Measurements from ENCODE around the gene PLCD3. TPM values are rescaled to one million over a fixed set of nuclear protein-coding genes. Genes with fewer than 3 reads are reported as not detected.

PLCD3 gene
- total and polyA plus RNA-seq, 2 of the 13 experiments (the other 11 are each of a cell fraction or from before 2014, with no cell fraction given): 11.3 to 39.1 TPM

GRCh38 chr17:45147581-45148182 is 15.4 kb upstream of the PLCD3 start (continued):
- 0 out of 2 replicates have a peak, but pooled peaks have one; percentile 23 for TF ChIP-seq SOX13 (IDR thresholded peaks at IDR 0.05)
- peak in 1 of 2 experiments; percentile 45; a peak in 1 of 4 replicates for TF ChIP-seq SOX13 (CRISPR knock-in tag; conservative IDR thresholded peaks at IDR 0.05 in 1 of 2, IDR thresholded peaks at IDR 0.05 in 1 of 2)
- TF ChIP-seq PAX8 (CRISPR knock-in tag; IDR thresholded peaks at IDR 0.05; ENCODE audit: borderline replicate concordance): no peak; the same call in 1 of the 2 replicates
- peak; percentile 17; the same call in 1 of the 2 replicates for TF ChIP-seq PPARG (CRISPR knock-in tag; conservative IDR thresholded peaks at IDR 0.05)
- TF ChIP-seq NFE2L1 (CRISPR knock-in tag; IDR thresholded peaks at IDR 0.05; ENCODE audit: borderline replicate concordance): no peak
- peak; percentile 66; the same call in 1 of the 2 replicates for TF ChIP-seq SPEN (CRISPR knock-in tag; IDR thresholded peaks at IDR 0.05; ENCODE audit: low read depth)
- peak; percentile 28; the same call in 1 of the 2 replicates for TF ChIP-seq MYC (CRISPR knock-in tag; IDR thresholded peaks at IDR 0.05; ENCODE audit: borderline replicate concordance)
- 0 out of 2 replicates have a peak, but pooled peaks have one; percentile 46 for TF ChIP-seq ZNF33A (CRISPR knock-in tag; IDR thresholded peaks at IDR 0.05; ENCODE audit: borderline replicate concordance)
- TF ChIP-seq AFF4 (CRISPR knock-in tag; IDR thresholded peaks at IDR 0.05): no peak
- TF ChIP-seq POLR2A (IDR thresholded peaks at IDR 0.05; ENCODE audit: insufficient read depth in 1 of 2, low read depth in 2 of 2, low read length in 2 of 2): peak; percentile 37 to 49; a peak in 3 of 4 replicates
- no peak for TF ChIP-seq ZNF354B (CRISPR knock-in tag; IDR thresholded peaks at IDR 0.05)
- TF ChIP-seq, protein P1, sequence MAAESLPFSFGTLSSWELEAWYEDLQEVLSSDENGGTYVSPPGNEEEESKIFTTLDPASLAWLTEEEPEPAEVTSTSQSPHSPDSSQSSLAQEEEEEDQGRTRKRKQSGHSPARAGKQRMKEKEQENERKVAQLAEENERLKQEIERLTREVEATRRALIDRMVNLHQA (CRISPR knock-in tag; IDR thresholded peaks at IDR 0.05): no peak
- peak; percentile 3; the same call in 1 of the 2 replicates for TF ChIP-seq GZF1 (CRISPR knock-in tag; IDR thresholded peaks at IDR 0.05)
- TF ChIP-seq PHF21A (CRISPR knock-in tag; IDR thresholded peaks at IDR 0.05): peak; percentile 93
- no peak for TF ChIP-seq ZHX2 (IDR thresholded peaks at IDR 0.05; ENCODE audit: low read depth)
- TF ChIP-seq ZHX2 (CRISPR knock-in tag; IDR thresholded peaks at IDR 0.05; ENCODE audit: borderline replicate concordance): 0 out of 2 replicates have a peak, but pooled peaks have one; percentile 44
- TF ChIP-seq, protein P2, sequence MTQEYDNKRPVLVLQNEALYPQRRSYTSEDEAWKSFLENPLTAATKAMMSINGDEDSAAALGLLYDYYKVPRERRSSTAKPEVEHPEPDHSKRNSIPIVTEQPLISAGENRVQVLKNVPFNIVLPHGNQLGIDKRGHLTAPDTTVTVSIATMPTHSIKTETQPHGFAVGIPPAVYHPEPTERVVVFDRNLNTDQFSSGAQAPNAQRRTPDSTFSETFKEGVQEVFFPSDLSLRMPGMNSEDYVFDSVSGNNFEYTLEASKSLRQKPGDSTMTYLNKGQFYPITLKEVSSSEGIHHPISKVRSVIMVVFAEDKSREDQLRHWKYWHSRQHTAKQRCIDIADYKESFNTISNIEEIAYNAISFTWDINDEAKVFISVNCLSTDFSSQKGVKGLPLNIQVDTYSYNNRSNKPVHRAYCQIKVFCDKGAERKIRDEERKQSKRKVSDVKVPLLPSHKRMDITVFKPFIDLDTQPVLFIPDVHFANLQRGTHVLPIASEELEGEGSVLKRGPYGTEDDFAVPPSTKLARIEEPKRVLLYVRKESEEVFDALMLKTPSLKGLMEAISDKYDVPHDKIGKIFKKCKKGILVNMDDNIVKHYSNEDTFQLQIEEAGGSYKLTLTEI (CRISPR knock-in tag; conservative IDR thresholded peaks at IDR 0.05): no peak
- no peak; the same call in 1 of the 2 replicates for TF ChIP-seq ZBTB21 (CRISPR knock-in tag; IDR thresholded peaks at IDR 0.05)
